Activated T-cell treated with anti-CD3 and anti-CD28 coated beads, Interleukin-2, amount 50 U/mL, for 24 hours (primary cell): Measurements from ENCODE around the gene SPRR2F.
"Not testable (repeated sequence)": the region's sequence is repeated elsewhere in the genome, so short reads cannot be mapped to it uniquely, and the experiment has no call there.

Experiments used
- DNase-seq: peaks from one replicate; pipeline ENCODE4 v3.0.0-alpha.2; 2020
- H3K27ac Mint-ChIP-seq: 2 replicates; pipeline ENCODE4 v1.8.0; 2020; ENCODE audit warnings: mild to moderate bottlenecking, mixed read lengths
- H3K27me3 Mint-ChIP-seq: 2 replicates; pipeline ENCODE4 v1.8.0; 2020; ENCODE audit warnings: mixed read lengths
- H3K36me3 Mint-ChIP-seq: 2 replicates; pipeline ENCODE4 v1.8.0; 2020; ENCODE audit warnings: low read depth, mixed read lengths
- H3K4me1 Mint-ChIP-seq: 2 replicates; pipeline ENCODE4 v1.8.0; 2020; ENCODE audit warnings: low read depth, mixed read lengths
- H3K4me3 Mint-ChIP-seq: 2 replicates; pipeline ENCODE4 v1.8.0; 2020; ENCODE audit warnings: mild to moderate bottlenecking, moderate library complexity, mixed read lengths
- H3K9me3 Mint-ChIP-seq: 2 replicates; pipeline ENCODE4 v1.8.0; 2020; ENCODE audit warnings: mixed read lengths

Gene SPRR2F

GRCh38 chr1:153112454-153112853 is 862 bp downstream of the SPRR2F start:
- H3K9me3 Mint-ChIP-seq, H3K36me3 Mint-ChIP-seq, H3K4me3 Mint-ChIP-seq, H3K27ac Mint-ChIP-seq, DNase-seq, H3K4me1 Mint-ChIP-seq: not testable (repeated sequence)
- peaks cover 23% of the 10 kb centered on the region for H3K27me3 Mint-ChIP-seq

DNA sequence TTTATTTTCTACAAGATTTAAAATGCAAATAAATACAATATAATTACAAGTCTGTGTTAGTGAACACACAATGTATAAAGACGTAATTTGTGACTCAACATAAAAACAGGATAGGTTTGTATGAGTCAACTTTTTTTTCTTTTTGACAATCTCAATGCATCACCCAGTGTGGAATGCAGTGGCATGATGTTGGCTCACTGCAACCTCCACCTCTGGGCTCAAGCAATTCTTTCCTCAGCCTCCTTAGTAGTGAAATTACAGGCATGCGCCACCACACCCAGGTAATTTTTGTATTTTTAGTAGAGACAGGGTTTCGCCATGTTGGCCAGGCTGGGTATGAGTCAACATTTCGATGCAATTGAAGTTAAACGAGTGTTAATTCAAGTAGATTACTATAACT is 13.1 kb downstream of the SPRR2F start:
- DNase-seq: no peak
- Mint-ChIP-seq H3K27me3 (peaks cover 29% of the 10 kb centered on the region), H3K27ac (no peak overlapping the region), H3K4me1 (no peaks in the 10 kb centered on the region), H3K36me3 (no peaks in the 10 kb centered on the region), H3K9me3 (no peaks in the 10 kb centered on the region), H3K4me3 (no peak overlapping the region)

GRCh38 chr1:153099461-153100045 is 13.8 kb downstream of the SPRR2F start:
- Mint-ChIP-seq H3K36me3 (no peaks in the 10 kb centered on the region), H3K27ac (no peak overlapping the region), H3K4me3 (no peak overlapping the region), H3K27me3 (peaks cover 30% of the 10 kb centered on the region), H3K9me3 (no peaks in the 10 kb centered on the region), H3K4me1 (no peaks in the 10 kb centered on the region)
- DNase-seq: no peak

- Mint-ChIP-seq H3K36me3 (no peaks in the 10 kb centered on the region), H3K4me3 (no peak overlapping the region), H3K4me1 (no peaks in the 10 kb centered on the region), H3K27ac (no peak overlapping the region), H3K27me3 (peaks cover 23% of the 10 kb centered on the region), H3K9me3 (no peaks in the 10 kb centered on the region)
- DNase-seq: no peak
These were observed 17.6 kb downstream of the SPRR2F start for GRCh38 chr1:153095764-153096163.

DNA sequence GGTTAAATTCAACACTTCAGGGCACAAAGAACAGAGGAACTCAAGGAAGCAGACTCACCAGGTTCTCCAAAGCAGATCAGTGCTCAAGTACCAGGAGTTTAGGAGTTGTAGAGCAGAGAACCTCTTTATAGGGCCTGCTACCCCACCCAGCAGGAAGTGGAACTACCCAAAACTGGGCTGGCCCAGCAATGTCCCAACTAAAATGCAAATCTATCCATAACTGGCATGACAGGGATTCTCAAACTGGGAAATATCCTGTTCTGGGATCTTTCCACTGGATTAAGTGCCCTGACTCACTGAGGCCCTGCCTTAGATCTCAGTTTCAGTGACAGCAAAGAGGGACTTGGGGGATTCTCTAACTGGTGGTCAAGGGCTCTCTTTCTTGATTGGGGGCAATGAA is 18.9 kb downstream of the SPRR2F start, which contains the start of gene SPRR2E:
SPRR2E (minus strand) TSS at position 101 of the 400 bp plus-strand sequence. CDS start 775 bp downstream, outside the sequence.
- Mint-ChIP-seq H3K4me3 (no peak within 1 kb of the TSS), H3K4me1 (no peaks in the 10 kb centered on the region), H3K9me3 (no peaks in the 10 kb centered on the region), H3K27me3 (peaks cover 21% of the 10 kb centered on the region), H3K36me3 (no peaks in the 10 kb centered on the region), H3K27ac (no peak within 1 kb of the TSS)
- no peak for DNase-seq

DNA sequence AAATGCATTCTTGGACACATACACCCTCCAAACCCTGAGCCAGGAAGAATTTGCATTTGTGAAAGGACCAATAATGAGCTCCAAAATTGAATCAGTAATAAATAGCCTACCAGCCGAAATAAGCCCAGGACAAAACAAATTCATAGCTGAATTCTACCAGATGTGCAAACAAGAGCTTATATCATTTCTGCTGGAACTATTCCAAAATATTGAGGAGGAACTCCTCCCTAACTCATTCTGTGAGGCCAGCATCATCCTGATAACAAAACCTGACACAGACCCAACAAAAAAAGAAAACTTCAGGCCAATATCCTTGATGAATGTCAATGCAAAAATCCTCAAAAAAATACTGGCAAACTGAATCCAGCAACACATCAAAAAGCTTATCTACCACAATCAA is 25.7 kb downstream of the SPRR2F start:
- DNase-seq: no peak
- Mint-ChIP-seq H3K4me3 (no peak overlapping the region), H3K36me3 (no peaks in the 10 kb centered on the region), H3K27ac (no peak overlapping the region), H3K4me1 (no peaks in the 10 kb centered on the region), H3K9me3 (no peaks in the 10 kb centered on the region), H3K27me3 (peaks cover 36% of the 10 kb centered on the region)

GRCh38 chr1:153081736-153082135 is 31.6 kb downstream of the SPRR2F start:
- Mint-ChIP-seq H3K36me3 (no peaks in the 10 kb centered on the region), H3K9me3 (peaks cover 5% of the 10 kb centered on the region), H3K27ac (no peak overlapping the region)

DNA sequence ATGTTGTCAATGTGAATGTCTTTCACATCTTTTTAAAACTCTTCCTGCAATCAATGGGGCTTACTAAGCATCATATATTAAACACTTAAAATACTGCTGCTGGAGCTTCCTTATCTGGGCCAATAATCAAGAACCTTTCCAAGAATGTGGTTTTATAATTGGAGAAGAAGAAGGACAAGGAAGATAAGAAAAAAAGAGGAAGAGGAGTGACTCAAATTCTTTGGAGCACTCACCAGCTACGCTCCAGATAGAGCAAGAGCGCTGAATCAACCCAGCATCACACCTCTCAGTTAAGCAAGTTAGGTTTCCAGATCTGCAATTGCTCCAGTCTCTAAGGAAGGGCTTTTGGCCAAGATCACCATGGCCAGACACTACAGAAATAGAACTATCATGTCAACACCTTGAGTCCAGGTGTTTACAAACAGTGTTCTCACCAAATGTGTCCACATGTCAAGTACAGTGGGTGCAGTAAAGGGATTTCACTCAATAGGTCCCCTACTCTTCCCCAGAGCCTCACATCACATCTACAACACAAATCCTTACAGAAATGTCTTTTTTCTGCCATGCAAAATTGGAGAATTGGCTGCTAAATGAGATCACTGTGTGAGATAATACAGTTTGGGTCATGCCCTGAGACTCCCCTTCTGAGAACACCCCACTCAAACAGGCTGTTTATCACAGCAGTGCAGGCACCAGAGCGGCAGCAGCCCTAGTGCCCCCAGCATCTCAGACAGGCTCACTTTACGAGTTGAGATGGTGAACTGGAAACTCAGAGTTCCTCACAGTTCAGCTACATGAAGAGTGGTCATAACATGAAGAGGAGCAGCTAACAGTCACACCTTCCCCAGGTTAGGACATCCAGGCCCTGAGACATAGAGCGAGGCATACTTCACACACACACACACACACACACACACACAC is 40.2 kb downstream of the SPRR2F start:
- H3K27me3 Mint-ChIP-seq: peaks cover 22% of the 10 kb centered on the region
- H3K27ac Mint-ChIP-seq: no peak overlapping the region
- no peak overlapping the region for H3K4me3 Mint-ChIP-seq
- no peak for DNase-seq
- H3K4me1 Mint-ChIP-seq: no peaks in the 10 kb centered on the region
- H3K36me3 Mint-ChIP-seq: no peaks in the 10 kb centered on the region
- peaks cover 2% of the 10 kb centered on the region for H3K9me3 Mint-ChIP-seq

More at GRCh38 chr1:153081736-153082135, 31.6 kb downstream of the SPRR2F start:
- Mint-ChIP-seq H3K4me1 (no peaks in the 10 kb centered on the region), H3K4me3 (no peak overlapping the region), H3K27me3 (peaks cover 40% of the 10 kb centered on the region)
- DNase-seq: no peak

GRCh38 chr1:153071511-153071910 is 41.8 kb downstream of the SPRR2F start, which contains the start of gene SPRR2B:
Gene SPRR2B (minus strand): TSS chr1:153071611. CDS start chr1:153070839, 772 bp downstream.
- no peak within 1 kb of the TSS for H3K4me3 Mint-ChIP-seq
- no peak for DNase-seq
- H3K27me3 Mint-ChIP-seq: peaks cover 23% of the 10 kb centered on the region
- H3K9me3 Mint-ChIP-seq: no peaks in the 10 kb centered on the region
- no peaks in the 10 kb centered on the region for H3K36me3 Mint-ChIP-seq
- no peaks in the 10 kb centered on the region for H3K4me1 Mint-ChIP-seq
- H3K27ac Mint-ChIP-seq: no peak within 1 kb of the TSS

DNA sequence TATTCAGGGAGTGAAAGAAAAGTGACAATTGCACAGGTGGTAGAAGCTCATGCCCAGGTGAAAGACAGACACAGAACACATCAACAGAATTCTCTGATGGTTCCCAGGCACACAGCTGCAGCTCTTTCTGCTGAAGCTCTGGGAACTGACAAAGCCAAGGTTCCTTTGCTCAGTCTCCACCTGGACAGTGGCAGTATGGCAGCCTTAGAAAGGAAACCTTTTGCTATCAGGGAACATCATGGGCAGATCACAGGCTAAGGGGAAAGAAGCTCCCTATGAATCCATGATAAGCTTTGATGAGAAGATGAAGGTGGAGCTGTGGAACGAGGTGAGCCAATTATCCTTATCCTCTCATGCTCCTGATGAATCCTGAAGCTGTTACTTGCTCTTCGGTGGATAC is 43.1 kb downstream of the SPRR2F start:
- no peaks in the 10 kb centered on the region for H3K36me3 Mint-ChIP-seq

More for the DNA sequence above, 43.1 kb downstream of the SPRR2F start:
- Mint-ChIP-seq H3K4me3 (no peak overlapping the region), H3K9me3 (no peaks in the 10 kb centered on the region), H3K27me3 (peaks cover 34% of the 10 kb centered on the region), H3K27ac (no peak overlapping the region), H3K4me1 (no peaks in the 10 kb centered on the region)
- no peak for DNase-seq
